LHCN-M2 (cell line): ENCODE data around the gene NEDD4. TPM values are rescaled to one million over a fixed set of nuclear protein-coding genes. Genes with fewer than 3 reads are reported as not detected.
"Not testable (repeated sequence)": the region's sequence is repeated elsewhere in the genome, so short reads cannot be mapped to it uniquely, and the experiment has no call there.

Experiments used
- DNase-seq: peaks from one replicate; pipeline ENCODE4 v3.0.0-alpha.2; 2012; ENCODE audit warnings: low read depth
- total RNA-seq: library from RNA; depleted of rRNA; stranded (reverse); fragments of >200 nt; gene quantifications from 2 replicates; pipeline ENCODE4 v1.2.3, GENCODE V29; 2014

NEDD4 gene
- total RNA-seq, 1 experiment from 2014 or later: 80.0 TPM

- peak; percentile 15 for DNase-seq
These were observed 163.6 kb downstream of the NEDD4 start for GRCh38 chr15:55829826-55830225.

DNA sequence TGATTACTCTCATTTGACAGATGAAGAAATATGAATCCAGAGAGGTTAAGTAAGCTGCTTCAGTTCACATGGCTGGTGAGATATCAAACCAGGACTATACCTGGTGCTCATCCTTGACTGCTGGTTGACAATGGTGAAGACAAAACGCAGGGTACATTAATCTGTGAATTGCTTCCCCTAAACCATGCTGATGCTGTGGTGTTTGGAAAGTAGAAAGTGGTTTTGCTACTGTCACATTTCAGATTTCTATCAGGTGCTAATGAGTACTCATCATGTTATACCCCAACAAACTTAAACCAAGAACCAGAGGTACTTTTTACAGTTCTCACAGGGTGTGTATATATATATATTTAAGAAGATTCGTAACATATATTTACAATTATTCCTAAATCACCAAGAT, 165.5 kb downstream of the NEDD4 start:
- no peak for DNase-seq

DNA sequence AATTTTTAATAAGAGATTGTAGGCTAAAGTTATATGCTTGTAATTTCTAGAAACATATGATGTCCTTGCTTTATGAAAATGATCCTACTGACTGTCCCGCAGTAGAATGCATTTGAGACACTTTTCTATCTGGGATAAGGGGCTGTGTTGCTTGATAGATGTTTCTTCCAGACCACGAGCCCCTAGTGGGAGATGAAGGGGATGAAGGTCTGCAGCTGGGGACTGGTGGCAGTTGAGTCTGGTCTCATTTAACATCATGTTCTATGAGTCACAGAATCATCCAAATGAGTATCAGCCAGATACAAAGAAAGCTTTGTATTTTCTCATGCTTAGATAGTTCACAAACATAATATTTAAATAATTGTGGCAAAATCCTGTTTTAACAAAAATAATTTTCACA, 166.2 kb downstream of the NEDD4 start:
- DNase-seq: peak; percentile 59

- DNase-seq: no peak
These were observed 168.4 kb downstream of the NEDD4 start for GRCh38 chr15:55824857-55825613.

GRCh38 chr15:55823699-55824340, 169.6 kb downstream of the NEDD4 start:
- DNase-seq: peak; percentile 24

GRCh38 chr15:55823191-55823670, 170.2 kb downstream of the NEDD4 start:
- peak; percentile 66 for DNase-seq

GRCh38 chr15:55821740-55822139, 171.7 kb downstream of the NEDD4 start:
- not testable (repeated sequence) for DNase-seq

DNA sequence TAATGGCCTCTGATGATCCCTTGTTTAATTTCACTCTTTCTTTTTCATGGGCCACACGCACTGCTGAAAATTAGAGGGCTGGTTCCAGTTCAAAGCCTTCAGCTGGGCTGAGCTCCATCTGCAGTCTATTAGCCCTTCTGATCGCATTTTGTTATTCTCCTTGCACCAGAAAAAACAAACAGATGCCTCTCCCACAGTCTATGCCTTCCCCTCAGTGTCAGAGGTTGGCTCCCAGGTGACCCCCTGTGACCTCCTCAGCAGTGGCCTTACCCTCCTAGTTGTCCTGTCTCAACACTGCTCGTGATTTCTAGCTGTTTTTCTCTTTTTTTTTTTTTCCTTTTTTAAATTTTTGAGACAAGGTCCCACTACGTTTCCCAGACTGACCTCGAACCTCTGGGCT, 173.4 kb downstream of the NEDD4 start:
- DNase-seq: no peak

DNA sequence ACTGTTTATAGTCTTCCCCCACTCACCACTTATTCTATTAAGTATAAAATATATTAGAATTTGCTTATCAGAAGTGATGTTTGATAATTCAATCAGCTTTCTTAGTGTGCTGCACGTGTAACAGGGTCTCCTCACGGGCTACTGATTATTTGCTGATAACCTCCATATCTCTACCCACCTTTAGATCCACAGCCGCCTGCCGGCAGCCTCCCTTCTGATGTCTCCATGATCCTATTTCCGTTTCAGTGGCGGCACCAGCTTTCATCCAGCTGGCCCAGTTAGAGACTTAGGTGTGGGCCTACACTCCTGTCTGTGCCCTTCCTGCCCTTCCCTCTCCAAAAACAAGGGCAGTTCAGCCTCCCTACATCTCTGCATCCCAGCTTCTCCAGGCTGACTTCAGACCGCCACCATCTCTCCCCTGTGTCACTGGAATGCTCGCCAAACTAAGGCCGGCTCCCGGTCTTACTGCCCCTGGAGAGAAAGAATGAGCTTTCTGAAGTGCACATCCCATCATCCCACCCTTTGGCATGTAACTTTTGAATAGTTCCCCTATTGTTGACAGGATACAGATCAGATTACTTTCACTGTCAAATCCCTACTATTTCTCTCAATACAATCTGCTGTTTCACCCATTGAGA, 173.9 kb downstream of the NEDD4 start:
- DNase-seq: no peak

DNA sequence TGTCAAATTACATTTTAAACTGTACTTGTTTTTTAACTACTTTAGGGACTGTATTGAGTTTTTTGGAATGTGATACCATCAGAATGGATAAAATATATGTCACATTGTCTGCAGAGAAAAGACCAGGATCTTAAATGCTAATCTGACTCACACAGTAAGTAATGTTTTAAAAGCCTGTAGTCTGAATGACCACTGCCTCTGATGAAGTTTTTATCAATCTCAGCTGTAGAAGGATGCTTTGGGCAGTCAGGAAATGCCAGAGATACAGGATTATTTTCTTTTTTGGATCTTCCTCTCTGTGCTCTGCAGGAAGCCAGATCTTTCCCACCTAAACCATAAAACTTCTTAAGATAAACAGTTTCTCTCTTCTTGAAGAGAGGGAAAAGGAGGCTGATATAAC, 177.4 kb downstream of the NEDD4 start:
- no peak for DNase-seq

DNA sequence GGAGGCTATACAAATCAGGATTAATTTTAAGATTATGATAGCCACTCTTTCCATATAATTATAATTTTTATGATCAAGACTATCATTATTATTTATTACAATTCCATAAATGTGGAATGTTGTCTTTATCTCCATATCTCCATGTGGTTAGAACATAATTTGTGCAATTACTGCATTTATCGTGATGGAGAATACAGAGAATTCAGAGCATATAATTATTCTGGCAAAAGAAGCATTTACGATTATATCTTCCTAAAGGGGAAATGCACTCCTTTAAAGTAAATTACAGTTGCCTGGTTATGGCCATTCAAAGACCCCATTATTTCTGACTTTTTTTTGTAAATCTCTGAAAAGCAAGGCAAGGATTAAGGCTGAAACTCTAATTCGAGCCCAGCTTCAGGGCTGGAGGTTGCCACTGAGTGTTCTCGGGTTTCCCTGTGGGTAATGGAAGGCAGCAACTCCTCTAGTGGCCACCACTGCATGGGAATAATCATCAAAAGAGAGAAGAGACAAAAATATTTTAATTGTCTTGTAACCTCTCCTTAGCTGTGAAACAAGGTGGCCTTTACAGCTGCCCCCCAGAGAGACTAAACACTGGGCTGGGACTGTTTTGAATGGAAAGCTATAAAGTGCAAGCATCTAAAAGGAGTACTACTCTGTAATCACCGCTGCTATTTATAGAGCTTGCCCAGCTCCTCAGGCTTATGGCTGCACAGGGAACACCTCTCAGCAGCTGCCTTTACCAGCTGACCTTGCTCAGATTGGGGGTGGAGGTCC, 190.6 kb downstream of the NEDD4 start:
- no peak for DNase-seq

- DNase-seq: no peak
These were observed 193.2 kb downstream of the NEDD4 start for GRCh38 chr15:55800216-55800615.

GRCh38 chr15:55799291-55800212, 193.9 kb downstream of the NEDD4 start:
- DNase-seq: peak; percentile 71

DNA sequence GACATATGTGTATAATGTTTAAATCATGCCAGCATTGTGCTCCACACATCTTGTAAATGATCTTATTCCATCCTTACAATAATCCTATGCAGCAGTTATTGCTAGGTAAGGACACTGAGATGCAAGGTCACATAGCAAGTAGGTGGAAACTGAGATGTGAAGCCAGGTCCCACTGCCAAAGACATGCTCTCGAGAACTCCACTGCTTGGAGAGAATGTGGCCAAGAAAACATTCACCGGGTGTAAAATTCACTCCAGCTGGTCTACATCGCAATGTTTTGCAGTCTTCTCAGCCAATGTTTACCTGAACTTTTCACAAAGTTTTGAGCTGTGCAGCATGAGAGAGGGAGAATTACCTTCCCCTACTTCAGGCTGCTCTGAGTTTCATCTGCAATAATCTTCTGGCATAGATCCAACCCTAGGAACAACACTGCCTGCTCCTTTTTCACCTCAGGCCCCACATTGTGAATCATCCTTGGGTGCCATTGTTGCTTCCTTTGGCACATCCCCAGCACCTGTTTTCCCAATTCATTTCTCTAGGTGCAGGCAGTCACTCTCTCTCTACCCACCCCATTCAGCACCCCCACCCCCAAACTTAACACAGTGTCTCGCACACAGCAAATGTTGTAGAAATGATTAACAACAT, 197.0 kb downstream of the NEDD4 start:
- DNase-seq: peak; percentile 67

DNA sequence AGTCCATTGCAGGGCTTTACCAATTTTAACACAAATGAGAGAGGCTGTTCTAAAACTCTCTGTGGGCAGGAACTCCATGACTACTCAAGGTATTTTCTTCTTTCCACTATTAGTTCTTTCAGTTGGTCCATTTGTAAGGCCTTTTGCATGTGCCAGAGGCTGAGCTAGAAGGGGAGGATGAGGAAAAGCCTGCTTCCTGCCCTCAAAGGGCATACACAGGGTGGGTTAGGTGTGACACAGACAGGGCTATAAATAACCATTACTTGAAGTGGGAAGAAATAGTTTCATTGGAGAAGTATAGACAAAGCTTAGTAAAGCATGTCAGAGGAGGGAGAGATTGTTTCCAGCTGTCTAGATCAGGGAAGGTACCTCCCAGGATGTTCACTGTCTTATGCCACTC, 198.4 kb downstream of the NEDD4 start:
- no peak for DNase-seq

DNA sequence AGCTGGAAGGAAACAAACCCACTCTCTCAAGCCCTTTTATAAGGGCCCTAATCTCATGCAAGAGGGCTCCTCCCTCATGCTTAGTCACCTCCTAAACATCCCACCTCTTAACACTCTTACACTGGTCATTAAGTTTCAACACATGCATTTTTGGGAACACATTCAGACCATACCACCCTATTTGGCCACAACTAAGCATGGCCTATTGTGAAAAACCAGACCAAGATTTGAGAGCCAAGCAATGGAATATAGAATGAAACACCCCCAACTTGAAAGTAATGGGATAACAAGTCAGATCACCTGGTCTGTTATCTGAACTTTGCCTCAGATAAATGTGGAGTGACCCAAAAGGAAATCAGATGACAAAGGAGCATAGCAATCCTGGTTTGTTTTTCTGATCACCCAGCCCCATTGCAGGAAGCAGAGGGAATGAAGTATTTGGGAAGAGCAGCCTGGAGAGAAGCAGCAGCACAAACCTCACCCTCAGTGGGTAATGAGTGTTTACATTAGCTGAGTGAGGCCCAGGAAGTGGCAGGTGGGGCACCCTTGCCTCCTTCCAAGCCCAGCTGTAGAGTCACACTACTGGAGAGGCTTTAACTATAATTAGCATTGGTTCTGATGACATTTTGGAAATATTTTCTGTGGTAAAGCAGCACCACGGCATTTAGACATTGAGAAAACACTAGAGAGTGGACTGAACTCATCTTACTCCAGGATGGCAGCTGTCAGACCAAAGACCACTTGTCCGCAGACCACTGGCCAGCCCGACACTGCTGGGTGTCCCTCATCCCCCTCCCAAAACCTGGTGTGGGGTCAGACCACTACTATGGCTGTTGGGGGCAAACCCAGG, 201.6 kb downstream of the NEDD4 start:
- DNase-seq: peak; percentile 75

DNA sequence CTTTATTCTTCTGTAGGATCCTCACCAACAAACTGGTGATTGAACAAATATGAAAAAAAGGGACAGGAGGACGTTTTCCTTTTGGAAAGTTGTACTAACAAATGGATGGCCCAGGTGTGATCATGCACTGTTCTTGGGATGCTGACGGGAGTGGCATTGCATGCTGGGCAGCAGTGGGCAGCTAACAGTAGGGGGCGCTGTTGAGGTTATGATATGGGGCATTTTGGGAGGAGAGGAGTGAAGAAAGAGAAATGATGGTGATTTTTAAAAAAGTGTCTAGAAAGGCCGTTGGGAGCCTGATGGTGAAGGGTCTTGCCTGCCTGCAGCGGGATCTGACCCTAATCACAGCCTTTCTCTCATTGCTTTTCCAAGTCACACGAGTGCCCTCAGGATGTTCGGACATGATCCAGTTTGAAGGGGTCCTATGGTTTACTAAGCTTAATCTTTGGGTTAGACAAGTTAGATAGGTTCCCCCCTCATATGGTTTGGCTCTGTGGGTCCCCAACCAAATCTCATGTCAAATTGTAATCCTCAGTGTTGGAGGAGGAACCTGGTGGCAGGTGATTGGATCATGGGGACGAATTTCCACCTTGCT, 204.2 kb downstream of the NEDD4 start:
- peak; percentile 16 for DNase-seq

- DNase-seq: no peak
These were observed 207.1 kb downstream of the NEDD4 start for GRCh38 chr15:55786341-55786740.

DNA sequence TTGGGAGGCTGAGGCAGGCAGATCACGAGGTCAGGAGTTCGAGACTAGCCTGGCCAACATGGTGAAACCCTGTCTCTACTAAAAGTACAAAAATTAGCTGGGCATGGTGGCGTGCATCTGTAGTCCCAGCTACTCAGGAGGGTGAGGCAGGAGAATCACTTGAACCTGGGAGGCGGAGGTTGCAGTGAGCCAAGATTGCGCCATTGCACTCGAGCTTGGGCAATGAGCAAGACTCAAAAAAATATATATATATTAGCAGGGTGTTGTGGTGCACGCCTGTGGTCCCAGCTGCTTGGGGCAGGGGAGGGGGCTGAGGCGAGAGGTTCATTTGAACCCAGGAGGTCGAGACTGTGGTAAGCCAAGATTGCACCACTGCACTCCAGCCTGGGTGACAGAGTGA, 207.8 kb downstream of the NEDD4 start:
- not testable (repeated sequence) for DNase-seq
